Type B pancreatic cell (in vitro differentiated cells): ENCODE measurements around the gene CRADD. TPM values are rescaled to one million over a fixed set of nuclear protein-coding genes. Genes with fewer than 3 reads are reported as not detected.

Experiments
- DNase-seq: peaks from one replicate; pipeline ENCODE4 v3.0.0; 2021; ENCODE audit warnings: mixed read lengths; ENCODE audit not compliant: unreplicated experiment; ENCODE audit errors: extremely low spot score
- H3K27ac Mint-ChIP-seq: 2 replicates; pipeline ENCODE4 v1.8.0; 2021; ENCODE audit warnings: mild to moderate bottlenecking, mixed read lengths
- H3K27me3 Mint-ChIP-seq: 2 replicates; pipeline ENCODE4 v1.8.0; 2021; ENCODE audit warnings: mixed read lengths
- H3K36me3 Mint-ChIP-seq: 2 replicates; pipeline ENCODE4 v1.8.0; 2021; ENCODE audit warnings: mixed read lengths
- H3K4me1 Mint-ChIP-seq: one replicate; pipeline ENCODE4 v1.8.0; 2021; ENCODE audit warnings: mixed read lengths; ENCODE audit not compliant: unreplicated experiment
- H3K4me3 Mint-ChIP-seq: 2 replicates; pipeline ENCODE4 v1.8.0; 2021; ENCODE audit warnings: mild to moderate bottlenecking, mixed read lengths
- H3K9me3 Mint-ChIP-seq: 2 replicates; pipeline ENCODE4 v1.8.0; 2021; ENCODE audit warnings: mixed read lengths
- long read RNA-seq: library from polyadenylated mRNA; unstranded; transcript quantifications from one replicate; pipeline ENCODE4 v2.0.0, GENCODE V29; 2020
- total RNA-seq: library from RNA; stranded (reverse); gene quantifications from 2 replicates; pipeline ENCODE4 v1.2.1, GENCODE V29; 2021; ENCODE audit warnings: low replicate concordance
- TF ChIP-seq, protein P1 (sequence below): fragments of 200-600 bp; sonication (generic); conservative IDR thresholded peaks from 2 replicates; pipeline ENCODE4 v1.5.0; 2021; ENCODE audit warnings: antibody characterized with exemption, mild to moderate bottlenecking

Gene CRADD
- 6.4 and 8.1 TPM in 2 replicates for total RNA-seq
- long read RNA-seq, transcript CRADD-201 (3 exons, 1,169 nt) = major isoform, 21 of 22 reads
- long read RNA-seq, partial matches to known transcripts = 0 of 22 reads
- long read RNA-seq, other reads (novel, unspliced or antisense) = 1 of 22 reads

DNA sequence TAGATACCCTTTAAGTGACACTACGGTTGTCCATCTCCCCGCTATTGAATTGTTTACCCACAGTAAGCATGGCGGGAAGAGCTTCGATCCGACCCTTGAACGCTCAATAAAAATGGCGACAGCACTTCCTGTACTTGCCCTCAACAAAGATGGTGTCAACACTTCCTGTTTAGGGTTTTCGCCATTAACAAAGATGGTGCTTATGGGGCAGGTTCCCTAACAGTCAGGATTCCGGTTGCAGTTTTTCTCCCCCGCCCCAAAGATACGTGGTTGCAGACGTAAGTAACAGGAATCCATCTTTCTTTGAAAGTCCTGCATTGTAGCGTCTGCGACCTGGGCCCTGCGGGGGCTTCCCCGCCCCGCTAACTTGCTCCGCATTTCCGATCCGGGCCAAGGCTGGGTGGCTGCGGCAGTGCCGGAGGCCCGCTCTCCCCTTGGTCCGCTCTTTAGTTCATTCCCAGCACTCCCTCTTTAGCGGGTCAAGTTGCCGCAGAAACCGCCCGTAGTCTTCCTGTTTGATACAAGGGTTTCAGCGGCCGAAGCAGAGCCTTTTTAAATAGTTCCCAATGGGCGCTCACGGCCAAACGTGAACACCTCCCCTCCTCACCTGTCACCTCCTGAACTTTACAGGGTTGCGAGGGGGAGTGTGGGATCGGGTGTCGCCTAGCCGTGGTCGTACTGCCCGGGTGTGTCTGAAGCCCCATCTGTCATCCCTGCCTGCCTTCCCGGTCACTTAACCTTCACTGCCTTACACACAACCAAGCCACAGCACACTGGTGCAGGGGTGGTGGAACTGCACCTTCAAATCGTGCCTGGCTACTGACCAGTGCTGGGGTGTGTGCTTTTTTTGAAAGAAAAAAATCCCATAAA lies at the start of gene CRADD:
Gene CRADD, plus strand, starts transcription at position 181 of the 870 bp plus-strand sequence.
- TF ChIP-seq, protein P1, sequence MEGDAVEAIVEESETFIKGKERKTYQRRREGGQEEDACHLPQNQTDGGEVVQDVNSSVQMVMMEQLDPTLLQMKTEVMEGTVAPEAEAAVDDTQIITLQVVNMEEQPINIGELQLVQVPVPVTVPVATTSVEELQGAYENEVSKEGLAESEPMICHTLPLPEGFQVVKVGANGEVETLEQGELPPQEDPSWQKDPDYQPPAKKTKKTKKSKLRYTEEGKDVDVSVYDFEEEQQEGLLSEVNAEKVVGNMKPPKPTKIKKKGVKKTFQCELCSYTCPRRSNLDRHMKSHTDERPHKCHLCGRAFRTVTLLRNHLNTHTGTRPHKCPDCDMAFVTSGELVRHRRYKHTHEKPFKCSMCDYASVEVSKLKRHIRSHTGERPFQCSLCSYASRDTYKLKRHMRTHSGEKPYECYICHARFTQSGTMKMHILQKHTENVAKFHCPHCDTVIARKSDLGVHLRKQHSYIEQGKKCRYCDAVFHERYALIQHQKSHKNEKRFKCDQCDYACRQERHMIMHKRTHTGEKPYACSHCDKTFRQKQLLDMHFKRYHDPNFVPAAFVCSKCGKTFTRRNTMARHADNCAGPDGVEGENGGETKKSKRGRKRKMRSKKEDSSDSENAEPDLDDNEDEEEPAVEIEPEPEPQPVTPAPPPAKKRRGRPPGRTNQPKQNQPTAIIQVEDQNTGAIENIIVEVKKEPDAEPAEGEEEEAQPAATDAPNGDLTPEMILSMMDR = peak; percentile 27
- peak within 1 kb of the TSS; percentile 96 for H3K4me3 Mint-ChIP-seq
- H3K36me3 Mint-ChIP-seq = peaks cover 7% of the 10 kb centered on the region
- peak; percentile 80 for DNase-seq
- H3K27ac Mint-ChIP-seq = peak within 1 kb of the TSS; percentile 99
- H3K27me3 Mint-ChIP-seq = peaks cover 6% of the 10 kb centered on the region
- H3K4me1 Mint-ChIP-seq = peaks cover 19% of the 10 kb centered on the region
- no peaks in the 10 kb centered on the region for H3K9me3 Mint-ChIP-seq

DNA sequence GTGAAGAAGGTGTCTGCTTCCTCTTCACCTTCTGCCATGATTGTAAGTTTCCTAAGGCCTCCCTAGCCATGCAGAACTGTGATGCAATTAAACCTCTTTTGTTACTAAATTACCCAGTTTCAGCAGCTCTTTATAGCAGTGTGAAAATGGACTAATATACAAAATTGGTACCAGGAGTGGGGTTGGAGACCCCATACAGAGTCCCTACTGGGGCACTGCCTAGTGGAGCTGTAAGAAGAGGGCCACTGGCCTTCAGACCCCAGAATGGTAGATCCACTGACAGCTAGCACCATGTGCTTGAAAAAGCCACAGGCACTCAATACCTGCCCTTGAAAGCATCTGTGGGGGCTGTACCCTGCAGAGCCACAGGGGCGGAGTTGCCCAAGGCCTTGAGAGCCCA lies 44.8 kb upstream of the CRADD start:
- H3K4me3 Mint-ChIP-seq = no peak overlapping the region
- no peak for DNase-seq
- no peaks in the 10 kb centered on the region for H3K36me3 Mint-ChIP-seq
- TF ChIP-seq, protein P1 = no peak
- no peak overlapping the region for H3K27ac Mint-ChIP-seq
- H3K9me3 Mint-ChIP-seq = peaks cover 4% of the 10 kb centered on the region
- peaks cover 8% of the 10 kb centered on the region for H3K27me3 Mint-ChIP-seq
- no peaks in the 10 kb centered on the region for H3K4me1 Mint-ChIP-seq

DNA sequence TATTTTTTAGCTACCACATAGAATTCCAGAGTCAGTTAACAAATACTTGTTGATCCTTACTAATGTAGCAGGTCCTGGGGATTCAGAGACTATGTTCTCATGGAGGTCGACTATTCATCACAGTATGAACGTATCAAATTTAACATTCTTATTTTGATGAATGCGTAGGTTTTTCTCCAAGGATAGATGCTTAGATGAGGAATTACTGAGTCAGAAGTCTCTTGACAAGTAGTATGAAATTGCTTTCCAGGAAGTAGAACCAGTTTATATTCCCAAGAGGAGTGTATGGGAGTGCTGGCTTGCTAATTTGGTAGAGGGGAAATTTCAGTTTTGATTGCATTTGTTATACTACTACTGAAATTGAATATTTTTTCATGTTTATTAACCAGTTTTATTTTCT lies 42.8 kb upstream of the CRADD start:
- TF ChIP-seq, protein P1 = no peak
- H3K27me3 Mint-ChIP-seq = peaks cover 14% of the 10 kb centered on the region
- H3K4me3 Mint-ChIP-seq = no peak overlapping the region
- no peak overlapping the region for H3K27ac Mint-ChIP-seq
- H3K4me1 Mint-ChIP-seq = peaks cover 9% of the 10 kb centered on the region
- no peaks in the 10 kb centered on the region for H3K36me3 Mint-ChIP-seq
- H3K9me3 Mint-ChIP-seq = peaks cover 4% of the 10 kb centered on the region
- DNase-seq = no peak

DNA sequence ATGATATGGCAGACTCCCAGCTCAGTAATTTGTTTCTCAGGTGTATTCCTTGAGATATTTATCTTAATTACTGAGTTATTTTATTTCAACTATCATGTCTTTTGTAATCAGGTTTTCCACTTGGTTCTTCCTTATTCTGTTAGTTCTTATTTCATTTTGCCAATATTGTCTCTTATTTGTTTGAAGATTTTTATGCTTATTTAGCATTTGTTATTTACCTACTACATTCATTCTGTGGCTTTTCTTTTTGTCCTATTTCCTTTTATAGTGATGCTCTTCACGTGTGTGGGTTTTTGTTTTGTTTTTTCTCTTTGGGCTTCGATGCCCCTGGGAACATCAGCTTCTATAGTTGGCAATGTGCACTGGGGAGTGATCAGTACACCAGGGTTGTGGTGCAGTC lies 40.5 kb upstream of the CRADD start:
- DNase-seq = no peak
- peaks cover 4% of the 10 kb centered on the region for H3K9me3 Mint-ChIP-seq
- H3K4me3 Mint-ChIP-seq = no peak overlapping the region
- H3K27ac Mint-ChIP-seq = no peak overlapping the region
- H3K27me3 Mint-ChIP-seq = peaks cover 17% of the 10 kb centered on the region
- no peaks in the 10 kb centered on the region for H3K36me3 Mint-ChIP-seq
- H3K4me1 Mint-ChIP-seq = peaks cover 9% of the 10 kb centered on the region
- TF ChIP-seq, protein P1 = no peak

DNA sequence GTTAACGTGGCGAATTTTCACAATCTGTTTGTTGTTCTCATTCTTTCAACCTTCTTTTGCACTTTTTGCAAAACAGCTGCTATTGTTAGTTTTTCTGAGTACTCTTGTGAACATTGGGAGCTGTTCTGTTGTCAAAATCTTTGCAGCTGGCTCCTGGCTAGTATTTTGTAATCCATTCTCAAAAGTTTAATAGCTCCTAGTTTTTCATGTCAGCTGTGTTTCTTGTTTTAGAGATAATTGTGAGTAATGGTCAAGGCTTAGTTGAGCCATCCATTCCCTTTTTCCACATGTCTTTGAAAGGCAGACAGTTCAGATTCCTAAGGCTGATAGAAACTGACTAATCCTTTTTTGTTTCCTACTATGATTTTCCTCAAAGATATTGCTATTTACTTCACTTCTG lies 39.1 kb upstream of the CRADD start:
- TF ChIP-seq, protein P1 = no peak
- H3K27ac Mint-ChIP-seq = no peak overlapping the region
- DNase-seq = no peak

More for the DNA sequence above, 39.1 kb upstream of the CRADD start:
- H3K4me3 Mint-ChIP-seq = no peak overlapping the region
- H3K9me3 Mint-ChIP-seq = no peaks in the 10 kb centered on the region
- peaks cover 9% of the 10 kb centered on the region for H3K4me1 Mint-ChIP-seq
- no peaks in the 10 kb centered on the region for H3K36me3 Mint-ChIP-seq
- H3K27me3 Mint-ChIP-seq = peaks cover 17% of the 10 kb centered on the region
